ENCODE measurements around the gene RTCA.
"Not testable (repeated sequence)": the region's sequence is repeated elsewhere in the genome, so short reads cannot be mapped to it uniquely, and the experiment has no call there.

Gene RTCA

DNA sequence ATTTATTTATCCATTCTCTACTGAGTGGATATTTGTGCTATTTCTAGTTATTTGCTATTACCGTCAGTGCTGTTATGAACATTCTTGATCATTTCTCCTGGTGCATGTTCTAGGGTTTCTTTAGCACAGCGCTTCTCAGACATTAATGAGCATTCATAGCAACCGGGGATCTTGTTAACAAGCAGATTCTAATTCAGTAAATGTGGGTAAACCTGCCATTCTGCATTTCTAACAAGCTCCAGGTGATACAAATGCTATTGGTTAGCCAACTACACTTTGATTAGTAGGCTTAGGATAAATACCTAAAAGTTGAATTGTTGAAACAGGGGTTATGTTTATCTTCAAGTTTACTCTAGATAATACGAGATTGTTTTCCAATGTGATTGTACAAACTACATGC, 13.1 kb upstream of the RTCA start:
- TF ChIP-seq, protein P1, sequence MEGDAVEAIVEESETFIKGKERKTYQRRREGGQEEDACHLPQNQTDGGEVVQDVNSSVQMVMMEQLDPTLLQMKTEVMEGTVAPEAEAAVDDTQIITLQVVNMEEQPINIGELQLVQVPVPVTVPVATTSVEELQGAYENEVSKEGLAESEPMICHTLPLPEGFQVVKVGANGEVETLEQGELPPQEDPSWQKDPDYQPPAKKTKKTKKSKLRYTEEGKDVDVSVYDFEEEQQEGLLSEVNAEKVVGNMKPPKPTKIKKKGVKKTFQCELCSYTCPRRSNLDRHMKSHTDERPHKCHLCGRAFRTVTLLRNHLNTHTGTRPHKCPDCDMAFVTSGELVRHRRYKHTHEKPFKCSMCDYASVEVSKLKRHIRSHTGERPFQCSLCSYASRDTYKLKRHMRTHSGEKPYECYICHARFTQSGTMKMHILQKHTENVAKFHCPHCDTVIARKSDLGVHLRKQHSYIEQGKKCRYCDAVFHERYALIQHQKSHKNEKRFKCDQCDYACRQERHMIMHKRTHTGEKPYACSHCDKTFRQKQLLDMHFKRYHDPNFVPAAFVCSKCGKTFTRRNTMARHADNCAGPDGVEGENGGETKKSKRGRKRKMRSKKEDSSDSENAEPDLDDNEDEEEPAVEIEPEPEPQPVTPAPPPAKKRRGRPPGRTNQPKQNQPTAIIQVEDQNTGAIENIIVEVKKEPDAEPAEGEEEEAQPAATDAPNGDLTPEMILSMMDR (IDR thresholded peaks at IDR 0.05; ENCODE audit: low read depth, low read length, missing control alignments) = no peak
- H3K4me3 ChIP-seq (ENCODE audit: low read depth, low read length) = no peak overlapping the region
- DNase-seq (ENCODE audit: low read depth) = no peak
- in situ Hi-C loops (cut with HindIII; ENCODE audit: low sequenced_read_pairs) = no loop called here

DNA sequence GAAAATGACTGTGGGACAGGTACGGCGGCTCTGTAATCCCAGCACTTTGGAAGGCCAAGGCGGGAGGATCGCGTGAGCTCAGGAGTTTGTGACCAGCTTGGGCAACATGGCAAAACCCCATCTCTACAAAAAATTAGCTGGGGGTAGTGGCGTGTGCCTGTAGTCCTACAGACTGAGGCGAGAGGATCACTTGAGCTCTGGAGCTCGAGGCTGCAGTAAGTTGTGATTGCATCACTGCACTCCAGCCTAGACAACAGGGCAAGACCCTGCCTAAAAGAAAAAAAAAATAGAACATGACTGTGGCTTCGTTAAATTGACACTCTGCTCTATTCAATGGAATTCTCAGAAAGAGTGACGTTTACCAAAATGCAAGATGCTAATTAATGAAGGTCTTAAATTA, 12.5 kb upstream of the RTCA start:
- TF ChIP-seq, protein P1 (IDR thresholded peaks at IDR 0.05; ENCODE audit: low read depth, low read length, missing control alignments) = no peak
- in situ Hi-C loops (cut with HindIII; ENCODE audit: low sequenced_read_pairs) = no loop called here
- no peak overlapping the region for H3K4me3 ChIP-seq (ENCODE audit: low read depth, low read length)

DNA sequence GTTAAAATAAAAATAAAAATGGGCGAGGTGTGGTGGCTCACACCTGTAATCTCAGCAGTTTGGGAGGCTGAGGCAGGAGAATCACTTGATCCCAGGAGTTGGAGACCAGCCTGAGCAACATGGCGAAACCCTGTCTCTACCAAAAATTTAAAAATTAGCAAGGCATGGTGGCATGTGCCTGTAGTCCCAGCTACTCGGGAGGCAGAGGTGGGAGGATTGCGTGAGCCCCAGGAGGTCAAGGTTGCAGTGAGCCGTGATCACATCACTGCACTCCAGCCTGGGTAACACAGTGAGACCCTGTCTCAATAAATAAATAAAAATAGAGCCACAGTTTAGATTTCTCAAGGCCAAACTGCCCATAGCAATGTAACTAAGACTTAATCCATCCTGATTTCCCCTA, 9.7 kb upstream of the RTCA start:
- in situ Hi-C loops (cut with HindIII; ENCODE audit: low sequenced_read_pairs); DNase-seq (ENCODE audit: low read depth); H3K4me3 ChIP-seq (ENCODE audit: low read depth, low read length): not testable (repeated sequence)

More for the DNA sequence above, 12.5 kb upstream of the RTCA start:
- no peak for DNase-seq (ENCODE audit: low read depth)

DNA sequence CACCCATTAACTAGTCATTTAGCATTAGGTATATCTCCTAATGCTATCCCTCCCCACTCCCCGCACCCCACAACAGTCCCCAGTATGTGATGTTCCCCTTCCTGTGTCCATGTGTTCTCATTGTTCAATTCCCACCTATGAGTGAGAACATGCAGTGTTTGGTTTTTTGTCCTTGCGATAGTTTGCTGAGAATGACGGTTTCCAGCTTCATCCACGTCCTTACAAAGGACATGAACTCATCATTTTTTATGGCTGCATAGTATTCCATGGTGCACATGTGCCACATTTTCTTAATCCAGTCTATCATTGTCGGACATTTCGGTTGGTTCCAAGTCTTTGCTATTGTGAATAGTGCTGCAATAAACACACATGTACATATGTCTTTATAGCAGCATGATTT, 7.6 kb upstream of the RTCA start:
- DNase-seq (ENCODE audit: low read depth); in situ Hi-C loops (cut with HindIII; ENCODE audit: low sequenced_read_pairs); H3K4me3 ChIP-seq (ENCODE audit: low read depth, low read length): not testable (repeated sequence)

DNA sequence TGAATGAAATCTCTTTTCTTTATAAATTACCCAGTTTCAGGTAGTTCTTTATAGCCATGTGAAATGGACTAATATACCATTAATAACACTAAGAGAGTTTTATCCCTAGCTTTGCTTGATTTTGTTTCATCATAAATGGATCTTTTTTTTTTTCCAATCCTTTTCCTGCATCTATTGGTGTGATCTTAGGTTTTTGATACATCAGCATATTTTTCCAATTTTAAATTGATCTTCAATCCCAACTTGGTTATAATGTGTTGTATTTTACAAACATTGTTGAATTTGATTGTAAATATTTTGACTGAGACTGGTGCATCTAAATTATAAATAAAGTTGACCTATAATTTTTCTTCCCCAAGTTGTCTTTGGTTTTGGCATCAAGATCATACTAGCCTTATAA, 4.3 kb upstream of the RTCA start:
- TF ChIP-seq, protein P1 (IDR thresholded peaks at IDR 0.05; ENCODE audit: low read depth, low read length, missing control alignments) = no peak
- DNase-seq (ENCODE audit: low read depth) = no peak
- in situ Hi-C loops (cut with HindIII; ENCODE audit: low sequenced_read_pairs) = no loop called here
- H3K4me3 ChIP-seq (ENCODE audit: low read depth, low read length) = no peak overlapping the region

DNA sequence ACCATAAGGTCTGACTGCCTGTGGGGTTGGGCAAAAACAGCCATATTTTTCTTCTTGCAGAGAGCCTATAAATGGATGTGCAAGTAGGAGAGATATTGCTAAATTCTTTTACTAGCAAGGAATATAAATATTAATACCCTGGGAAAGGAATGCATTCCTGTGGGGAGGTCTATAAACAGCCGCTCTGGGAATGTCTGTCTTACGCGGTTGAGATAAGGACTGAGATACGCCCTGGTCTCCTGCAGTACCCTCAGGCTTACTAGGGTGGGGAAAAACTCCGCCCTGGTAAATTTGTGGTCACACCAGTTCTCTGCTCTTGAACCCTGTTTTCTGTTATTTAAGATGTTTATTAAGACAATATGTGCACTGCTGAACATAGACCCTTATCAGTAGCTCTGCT, 1.9 kb upstream of the RTCA start:
- in situ Hi-C loops (cut with HindIII; ENCODE audit: low sequenced_read_pairs); DNase-seq (ENCODE audit: low read depth); H3K4me3 ChIP-seq (ENCODE audit: low read depth, low read length): not testable (repeated sequence)

DNA sequence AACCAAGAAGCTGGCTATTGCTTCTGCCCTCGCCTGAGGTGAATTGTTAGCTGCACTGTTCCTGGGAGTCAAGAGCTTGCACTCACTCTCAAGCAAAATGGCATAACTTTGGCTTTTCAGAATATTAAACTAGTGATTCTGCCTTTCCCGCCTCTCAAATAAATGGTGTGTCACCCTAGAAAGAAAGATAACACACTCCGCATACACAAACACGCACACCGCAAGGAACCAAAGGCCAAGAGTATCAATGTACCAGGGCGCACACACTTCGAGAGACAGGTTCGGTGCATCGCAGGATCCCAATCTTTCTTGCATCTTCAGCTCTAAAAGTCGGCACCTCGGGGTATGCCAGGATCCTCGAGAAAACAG, 470 bp upstream of the RTCA start:
- TF ChIP-seq, protein P1 (IDR thresholded peaks at IDR 0.05; ENCODE audit: low read depth, low read length, missing control alignments) = no peak
- in situ Hi-C loops (cut with HindIII; ENCODE audit: low sequenced_read_pairs) = no loop called here
- DNase-seq (ENCODE audit: low read depth) = no peak
- peak overlapping the region; percentile 94 for H3K4me3 ChIP-seq (ENCODE audit: low read depth, low read length)

DNA sequence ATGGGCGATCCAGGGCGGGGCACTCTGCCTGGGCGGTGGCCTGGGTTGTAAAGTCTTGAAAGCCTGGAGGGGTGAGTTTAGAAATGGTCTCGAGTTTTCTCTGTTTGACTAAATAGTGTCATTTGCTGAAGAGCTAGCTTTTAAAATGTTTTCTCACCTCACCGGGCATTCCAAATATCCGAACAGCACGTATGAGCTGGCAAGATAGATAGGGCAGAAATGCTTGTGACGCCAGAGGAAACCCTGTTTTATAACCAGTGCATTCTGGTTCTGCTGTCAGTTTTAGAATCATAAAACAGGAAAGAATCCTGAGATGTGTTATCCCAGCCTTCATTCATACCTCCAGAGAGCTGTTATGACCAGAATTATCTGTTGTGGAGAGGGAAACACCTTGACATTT, 725 bp downstream of the RTCA start:
- DNase-seq (ENCODE audit: low read depth) = no peak
- peak overlapping the region; percentile 94 for H3K4me3 ChIP-seq (ENCODE audit: low read depth, low read length)
- in situ Hi-C loops (cut with HindIII; ENCODE audit: low sequenced_read_pairs) = no loop called here
- TF ChIP-seq, protein P1 (IDR thresholded peaks at IDR 0.05; ENCODE audit: low read depth, low read length, missing control alignments) = no peak

All from astrocyte of the cerebellum (primary cell).